Transverse colon (tissue), 4 donors: ENCODE results near the gene MXRA8.

Experiments
- EP300 ChIP-seq: sonication (generic); formaldehyde crosslinking; IDR thresholded peaks from one replicate; pipeline ENCODE4 v1.6.1; 2017; ENCODE audit warnings: antibody characterized with exemption, low read depth
- POLR2A ChIP-seq: fragments of 450-650 bp; IDR thresholded peaks from one replicate; pipeline ENCODE4 v1.6.1; 2016; ENCODE audit warnings: antibody characterized with exemption, mild to moderate bottlenecking, moderate library complexity
- POLR2AphosphoS5 ChIP-seq, 3 donors: sonication (generic); formaldehyde crosslinking; IDR thresholded peaks; one replicate each; pipeline ENCODE4 v1.6.1; 2016; ENCODE audit warnings: antibody characterized with exemption in 3 of 3
- TF ChIP-seq, protein P1 (sequence below), 5 experiments: fragments of 200-600 bp in 3 of 5; fragments of 450-650 bp in 2 of 5; sonication (generic) in 3 of 5; IDR thresholded peaks; 1 replicate in 2 of 5; 2 replicates in 3 of 5; pipeline ENCODE4 v1.5.1; 2016 to 2017; ENCODE audit warnings: antibody characterized with exemption in 5 of 5, inconsistent platforms in 3 of 5, mild to moderate bottlenecking in 2 of 5, moderate library complexity in 1 of 5

DNA sequence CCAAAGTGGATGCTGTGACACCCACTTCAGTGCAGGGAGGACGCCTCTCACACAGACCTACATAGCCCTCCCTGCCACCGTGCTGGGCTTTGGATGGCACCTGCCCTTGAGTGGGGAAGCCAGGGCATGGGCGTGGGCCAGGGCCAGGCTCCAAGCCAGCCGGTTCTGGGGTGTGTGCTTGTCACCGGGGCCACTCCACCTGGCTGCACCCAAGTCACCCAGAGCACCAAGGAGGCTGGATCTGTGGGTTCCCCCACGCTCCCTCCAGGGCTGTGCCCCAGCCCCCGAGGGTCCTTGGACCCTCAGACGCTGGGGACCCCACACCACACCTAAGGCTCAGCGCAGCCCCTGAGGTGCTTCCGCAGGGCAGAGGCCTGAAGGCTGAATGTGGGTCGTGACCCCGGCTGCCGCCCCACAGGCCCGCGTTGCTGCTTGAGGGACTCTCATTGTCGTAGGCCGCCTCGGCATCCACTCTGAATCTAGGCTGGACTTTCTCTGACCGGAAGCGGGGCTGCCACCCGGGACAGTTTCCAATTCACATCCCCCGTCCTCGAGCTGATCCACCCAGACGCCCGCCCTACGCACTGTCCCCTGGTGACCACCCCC is 1.5 kb downstream of the MXRA8 start:
- TF ChIP-seq, protein P1, sequence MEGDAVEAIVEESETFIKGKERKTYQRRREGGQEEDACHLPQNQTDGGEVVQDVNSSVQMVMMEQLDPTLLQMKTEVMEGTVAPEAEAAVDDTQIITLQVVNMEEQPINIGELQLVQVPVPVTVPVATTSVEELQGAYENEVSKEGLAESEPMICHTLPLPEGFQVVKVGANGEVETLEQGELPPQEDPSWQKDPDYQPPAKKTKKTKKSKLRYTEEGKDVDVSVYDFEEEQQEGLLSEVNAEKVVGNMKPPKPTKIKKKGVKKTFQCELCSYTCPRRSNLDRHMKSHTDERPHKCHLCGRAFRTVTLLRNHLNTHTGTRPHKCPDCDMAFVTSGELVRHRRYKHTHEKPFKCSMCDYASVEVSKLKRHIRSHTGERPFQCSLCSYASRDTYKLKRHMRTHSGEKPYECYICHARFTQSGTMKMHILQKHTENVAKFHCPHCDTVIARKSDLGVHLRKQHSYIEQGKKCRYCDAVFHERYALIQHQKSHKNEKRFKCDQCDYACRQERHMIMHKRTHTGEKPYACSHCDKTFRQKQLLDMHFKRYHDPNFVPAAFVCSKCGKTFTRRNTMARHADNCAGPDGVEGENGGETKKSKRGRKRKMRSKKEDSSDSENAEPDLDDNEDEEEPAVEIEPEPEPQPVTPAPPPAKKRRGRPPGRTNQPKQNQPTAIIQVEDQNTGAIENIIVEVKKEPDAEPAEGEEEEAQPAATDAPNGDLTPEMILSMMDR (IDR thresholded peaks at IDR 0.05), result no peak
- no peak for TF ChIP-seq POLR2AphosphoS5 (IDR thresholded peaks at IDR 0.05)
- no peak for TF ChIP-seq POLR2A
- TF ChIP-seq EP300, result no peak
